SU-DHL-6 (cell line): Measurements from ENCODE around the gene PIGL.

ENCODE experiments used
- H2AFZ ChIP-seq: fragments of 200-600 bp; sonication (generic); 2 replicates; pipeline ENCODE4 v1.6.1; 2014; ENCODE audit warnings: low read depth, mild to moderate bottlenecking, moderate library complexity, mixed read lengths, antibody characterized with exemption, low read length; ENCODE audit not compliant: severe bottlenecking
- H3F3A ChIP-seq: fragments of 200-600 bp; shearing (Covaris generic); 2 replicates; pipeline ENCODE4 v1.6.0; 2016; ENCODE audit warnings: antibody characterized with exemption, mild to moderate bottlenecking; ENCODE audit not compliant: insufficient read depth
- H3K27ac ChIP-seq: fragments of 200-600 bp; sonication (generic); 2 replicates; pipeline ENCODE4 v1.5.1; 2016; ENCODE audit warnings: low read depth, mild to moderate bottlenecking, low read length, moderate library complexity, mixed read lengths
- H3K27me3 ChIP-seq: fragments of 200-600 bp; sonication (generic), shearing (Covaris generic); 2 replicates; pipeline ENCODE4 v1.6.0; 2014; ENCODE audit warnings: mild to moderate bottlenecking, low read length
- H3K36me3 ChIP-seq: fragments of 200-600 bp; sonication (generic); 2 replicates; pipeline ENCODE4 v1.6.1; 2014; ENCODE audit warnings: mild to moderate bottlenecking, low read length, mixed read lengths
- H3K4me2 ChIP-seq: fragments of 300-600, 200-600 bp; shearing (Covaris generic), sonication (generic); 2 replicates; pipeline ENCODE4 v1.6.0; 2014; ENCODE audit warnings: low read length, low read depth, mild to moderate bottlenecking; ENCODE audit not compliant: poor library complexity, severe bottlenecking
- H3K4me3 ChIP-seq: fragments of 200-600 bp; sonication (generic); 2 replicates; pipeline ENCODE4 v1.5.1; 2014; ENCODE audit warnings: antibody characterized with exemption, low read length, mild to moderate bottlenecking, mixed read lengths; ENCODE audit not compliant: insufficient read depth, poor library complexity, severe bottlenecking
- H3K79me2 ChIP-seq: fragments of 200-600 bp; sonication (generic); 2 replicates; pipeline ENCODE4 v1.6.1; 2014; ENCODE audit warnings: mild to moderate bottlenecking, low read length, moderate library complexity; ENCODE audit not compliant: insufficient read depth
- H3K9ac ChIP-seq: fragments of 200-600 bp; sonication (generic); 2 replicates; pipeline ENCODE4 v1.7.0; 2014; ENCODE audit warnings: mild to moderate bottlenecking, low read length
- H3K9me2 ChIP-seq: fragments of 200-600 bp; sonication (generic); replicated peaks from 2 replicates; pipeline ENCODE4 v1.6.1; 2014; ENCODE audit warnings: low read length; ENCODE audit not compliant: insufficient read depth
- H3K9me3 ChIP-seq: fragments of 200-600 bp; sonication (generic); 2 replicates; pipeline ENCODE4 v1.6.1; 2014; ENCODE audit warnings: low read length, mixed read lengths; ENCODE audit not compliant: insufficient read depth
- H4K20me1 ChIP-seq: fragments of 200-600 bp; sonication (generic); 2 replicates; pipeline ENCODE4 v1.6.1; 2014; ENCODE audit warnings: low read depth, mild to moderate bottlenecking, antibody characterized with exemption, low read length, moderate library complexity, mixed read lengths
- EZH2phosphoT487 ChIP-seq: fragments of 200-600 bp; sonication (generic), shearing (Covaris generic); conservative IDR thresholded peaks from 2 replicates; pipeline ENCODE4 v1.6.1; 2018; ENCODE audit warnings: mild to moderate bottlenecking, antibody characterized with exemption, low read length, moderate library complexity, mixed read lengths
- TF ChIP-seq, protein P1 (sequence below): fragments of 200-600 bp; sonication (generic); IDR thresholded peaks from one replicate; pipeline ENCODE4 v1.5.1; 2017; ENCODE audit warnings: antibody characterized with exemption, mild to moderate bottlenecking, low read length, moderate library complexity; ENCODE audit not compliant: insufficient read depth, poor library complexity, severe bottlenecking

The PIGL gene

DNA sequence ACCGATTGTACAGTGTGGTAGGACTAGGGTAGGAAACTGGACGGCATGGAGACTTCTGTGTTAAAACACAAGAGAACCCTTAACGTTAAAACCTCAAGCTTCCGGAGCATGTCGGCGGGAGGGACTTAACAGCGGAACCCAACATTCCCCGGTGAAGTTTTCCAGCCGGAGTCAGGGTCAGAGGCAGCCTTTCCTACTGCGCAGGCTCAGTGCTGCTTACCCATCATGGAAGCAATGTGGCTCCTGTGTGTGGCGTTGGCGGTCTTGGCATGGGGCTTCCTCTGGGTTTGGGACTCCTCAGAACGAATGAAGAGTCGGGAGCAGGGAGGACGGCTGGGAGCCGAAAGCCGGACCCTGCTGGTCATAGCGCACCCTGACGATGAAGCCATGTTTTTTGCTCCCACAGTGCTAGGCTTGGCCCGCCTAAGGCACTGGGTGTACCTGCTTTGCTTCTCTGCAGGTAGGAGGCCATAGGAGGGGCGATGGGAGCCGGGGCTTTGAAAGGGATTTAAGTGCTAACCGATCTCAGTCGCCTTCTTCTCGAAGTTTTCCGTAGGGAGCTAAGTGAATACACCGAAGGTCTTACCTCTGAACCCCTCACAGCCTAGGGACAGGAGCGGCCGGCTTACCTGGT, at the start of gene PIGL:
PIGL (plus strand) TSS at position 209 of the 634 bp plus-strand sequence; CDS start at position 226, 17 bp downstream.
- peak within 1 kb of the TSS; percentile 78 for H3K27ac ChIP-seq
- no peaks in the 10 kb centered on the region for H3K9me2 ChIP-seq
- peaks cover 87% of the 10 kb centered on the region for H3K79me2 ChIP-seq
- H3K4me2 ChIP-seq: peak within 1 kb of the TSS; percentile 76
- peaks cover 19% of the 10 kb centered on the region; the same call in 1 of the 2 replicates for H3F3A ChIP-seq
- H3K9me3 ChIP-seq: no peaks in the 10 kb centered on the region
- peaks cover 5% of the 10 kb centered on the region; the same call in 1 of the 2 replicates for H4K20me1 ChIP-seq
- H3K9ac ChIP-seq: peak within 1 kb of the TSS; percentile 87
- H3K4me3 ChIP-seq: peak within 1 kb of the TSS; percentile 75
- no peaks in the 10 kb centered on the region for H3K27me3 ChIP-seq
- H3K36me3 ChIP-seq: no peaks in the 10 kb centered on the region
- H2AFZ ChIP-seq: peak within 1 kb of the TSS; percentile 93
- no peak for TF ChIP-seq EZH2phosphoT487
- TF ChIP-seq, protein P1, sequence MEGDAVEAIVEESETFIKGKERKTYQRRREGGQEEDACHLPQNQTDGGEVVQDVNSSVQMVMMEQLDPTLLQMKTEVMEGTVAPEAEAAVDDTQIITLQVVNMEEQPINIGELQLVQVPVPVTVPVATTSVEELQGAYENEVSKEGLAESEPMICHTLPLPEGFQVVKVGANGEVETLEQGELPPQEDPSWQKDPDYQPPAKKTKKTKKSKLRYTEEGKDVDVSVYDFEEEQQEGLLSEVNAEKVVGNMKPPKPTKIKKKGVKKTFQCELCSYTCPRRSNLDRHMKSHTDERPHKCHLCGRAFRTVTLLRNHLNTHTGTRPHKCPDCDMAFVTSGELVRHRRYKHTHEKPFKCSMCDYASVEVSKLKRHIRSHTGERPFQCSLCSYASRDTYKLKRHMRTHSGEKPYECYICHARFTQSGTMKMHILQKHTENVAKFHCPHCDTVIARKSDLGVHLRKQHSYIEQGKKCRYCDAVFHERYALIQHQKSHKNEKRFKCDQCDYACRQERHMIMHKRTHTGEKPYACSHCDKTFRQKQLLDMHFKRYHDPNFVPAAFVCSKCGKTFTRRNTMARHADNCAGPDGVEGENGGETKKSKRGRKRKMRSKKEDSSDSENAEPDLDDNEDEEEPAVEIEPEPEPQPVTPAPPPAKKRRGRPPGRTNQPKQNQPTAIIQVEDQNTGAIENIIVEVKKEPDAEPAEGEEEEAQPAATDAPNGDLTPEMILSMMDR: no peak

DNA sequence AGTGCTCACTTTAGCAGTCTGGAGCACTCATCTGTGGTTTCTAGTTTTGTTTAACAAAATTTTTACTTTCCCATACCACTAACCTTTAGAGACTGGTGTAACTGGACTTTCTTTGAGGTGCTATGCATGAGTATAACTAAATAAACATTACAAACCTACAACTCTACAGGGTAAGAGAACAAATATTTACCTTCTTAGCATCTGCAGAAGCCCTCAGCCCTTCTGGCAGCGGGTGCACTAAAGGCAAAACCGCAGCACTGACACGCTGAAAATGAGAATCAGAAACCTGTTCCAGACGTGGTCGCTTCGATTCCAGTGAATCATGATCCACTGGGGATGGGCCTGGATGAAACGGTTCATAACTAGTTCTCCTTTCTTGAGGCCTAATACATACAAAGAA, 45.4 kb upstream of the PIGL start:
- H3K9me2 ChIP-seq: no peaks in the 10 kb centered on the region
- H3F3A ChIP-seq: no peaks in the 10 kb centered on the region
- TF ChIP-seq, protein P1: no peak
- no peak for TF ChIP-seq EZH2phosphoT487
- no peak overlapping the region for H2AFZ ChIP-seq
- H3K4me3 ChIP-seq: no peak overlapping the region
- no peaks in the 10 kb centered on the region for H3K9me3 ChIP-seq
- H3K4me2 ChIP-seq: no peak overlapping the region
- no peak overlapping the region for H3K9ac ChIP-seq
- 0 out of 2 replicates have a peak, but pooled peaks cover 2% of the 10 kb centered on the region for H3K36me3 ChIP-seq
- no peak overlapping the region for H3K27ac ChIP-seq
- no peaks in the 10 kb centered on the region for H3K27me3 ChIP-seq
- peaks cover 7% of the 10 kb centered on the region for H3K79me2 ChIP-seq
- no peaks in the 10 kb centered on the region for H4K20me1 ChIP-seq

DNA sequence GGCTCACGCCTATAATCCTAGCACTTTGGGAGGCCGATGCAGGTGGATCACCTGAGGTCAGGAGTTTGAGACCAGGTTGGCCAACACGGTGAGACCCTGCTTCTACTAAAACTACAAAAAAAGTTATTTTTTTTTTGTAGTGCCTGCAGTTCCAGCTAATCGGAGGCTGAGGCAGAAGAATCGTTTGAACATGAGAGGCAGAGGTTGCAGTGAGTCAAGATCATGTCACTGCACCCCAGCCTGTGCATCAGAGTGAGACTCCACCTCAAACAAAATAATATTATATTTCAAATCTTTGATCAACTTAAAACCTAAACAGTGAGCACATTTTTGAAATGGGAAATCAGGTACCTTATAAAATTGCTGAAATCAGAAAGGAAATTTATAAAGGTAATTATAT, 38.2 kb upstream of the PIGL start:
- H3K79me2 ChIP-seq: peaks cover 38% of the 10 kb centered on the region
- H3K9me2 ChIP-seq: no peaks in the 10 kb centered on the region
- H3K4me2 ChIP-seq: no peak overlapping the region
- no peaks in the 10 kb centered on the region for H3K27me3 ChIP-seq
- peaks cover 3% of the 10 kb centered on the region; the same call in 1 of the 2 replicates for H3K36me3 ChIP-seq
- no peaks in the 10 kb centered on the region for H3F3A ChIP-seq
- H2AFZ ChIP-seq: no peak overlapping the region
- no peaks in the 10 kb centered on the region for H3K9me3 ChIP-seq
- H3K9ac ChIP-seq: no peak overlapping the region
- H4K20me1 ChIP-seq: no peaks in the 10 kb centered on the region
- H3K27ac ChIP-seq: no peak overlapping the region
- no peak overlapping the region for H3K4me3 ChIP-seq
- TF ChIP-seq, protein P1: no peak
- no peak for TF ChIP-seq EZH2phosphoT487
